Measurements from ENCODE around the gene CLEC3B.

DNA sequence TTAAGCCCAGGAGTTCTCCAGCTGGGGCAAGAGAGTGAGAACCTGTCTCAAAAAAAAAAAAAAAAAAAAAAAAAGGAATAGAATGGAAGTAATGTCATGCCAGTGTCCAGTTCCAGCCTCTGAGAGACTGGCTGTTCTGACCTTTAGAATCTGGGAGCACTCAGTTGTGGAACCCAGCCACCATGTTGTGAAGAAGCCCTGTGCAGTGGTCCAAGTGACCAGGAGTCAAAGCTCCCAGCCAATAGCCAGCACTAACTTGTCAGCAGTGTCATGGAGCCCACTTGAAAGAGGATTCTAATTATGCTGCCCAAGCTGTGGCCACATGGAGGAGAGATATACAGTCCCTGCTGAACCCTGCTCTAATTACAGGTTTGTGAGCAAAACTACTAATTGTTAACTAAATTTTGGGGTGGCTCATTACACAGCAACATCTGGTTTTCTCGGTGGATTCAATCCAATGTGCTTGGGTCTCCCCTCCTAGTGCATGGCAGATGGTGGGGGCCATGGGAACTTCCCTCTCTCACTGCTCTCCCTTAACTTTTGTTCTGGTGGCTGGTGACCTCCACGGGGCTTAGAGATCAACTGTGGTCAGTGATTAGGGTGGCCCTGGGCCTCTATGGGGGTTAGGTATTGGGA is 55.5 kb downstream of the CLEC3B start:
- TF ChIP-seq, protein P1, sequence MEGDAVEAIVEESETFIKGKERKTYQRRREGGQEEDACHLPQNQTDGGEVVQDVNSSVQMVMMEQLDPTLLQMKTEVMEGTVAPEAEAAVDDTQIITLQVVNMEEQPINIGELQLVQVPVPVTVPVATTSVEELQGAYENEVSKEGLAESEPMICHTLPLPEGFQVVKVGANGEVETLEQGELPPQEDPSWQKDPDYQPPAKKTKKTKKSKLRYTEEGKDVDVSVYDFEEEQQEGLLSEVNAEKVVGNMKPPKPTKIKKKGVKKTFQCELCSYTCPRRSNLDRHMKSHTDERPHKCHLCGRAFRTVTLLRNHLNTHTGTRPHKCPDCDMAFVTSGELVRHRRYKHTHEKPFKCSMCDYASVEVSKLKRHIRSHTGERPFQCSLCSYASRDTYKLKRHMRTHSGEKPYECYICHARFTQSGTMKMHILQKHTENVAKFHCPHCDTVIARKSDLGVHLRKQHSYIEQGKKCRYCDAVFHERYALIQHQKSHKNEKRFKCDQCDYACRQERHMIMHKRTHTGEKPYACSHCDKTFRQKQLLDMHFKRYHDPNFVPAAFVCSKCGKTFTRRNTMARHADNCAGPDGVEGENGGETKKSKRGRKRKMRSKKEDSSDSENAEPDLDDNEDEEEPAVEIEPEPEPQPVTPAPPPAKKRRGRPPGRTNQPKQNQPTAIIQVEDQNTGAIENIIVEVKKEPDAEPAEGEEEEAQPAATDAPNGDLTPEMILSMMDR (tag by site-specific recombination; IDR thresholded peaks at IDR 0.05) = no peak
- TF ChIP-seq, protein P2, sequence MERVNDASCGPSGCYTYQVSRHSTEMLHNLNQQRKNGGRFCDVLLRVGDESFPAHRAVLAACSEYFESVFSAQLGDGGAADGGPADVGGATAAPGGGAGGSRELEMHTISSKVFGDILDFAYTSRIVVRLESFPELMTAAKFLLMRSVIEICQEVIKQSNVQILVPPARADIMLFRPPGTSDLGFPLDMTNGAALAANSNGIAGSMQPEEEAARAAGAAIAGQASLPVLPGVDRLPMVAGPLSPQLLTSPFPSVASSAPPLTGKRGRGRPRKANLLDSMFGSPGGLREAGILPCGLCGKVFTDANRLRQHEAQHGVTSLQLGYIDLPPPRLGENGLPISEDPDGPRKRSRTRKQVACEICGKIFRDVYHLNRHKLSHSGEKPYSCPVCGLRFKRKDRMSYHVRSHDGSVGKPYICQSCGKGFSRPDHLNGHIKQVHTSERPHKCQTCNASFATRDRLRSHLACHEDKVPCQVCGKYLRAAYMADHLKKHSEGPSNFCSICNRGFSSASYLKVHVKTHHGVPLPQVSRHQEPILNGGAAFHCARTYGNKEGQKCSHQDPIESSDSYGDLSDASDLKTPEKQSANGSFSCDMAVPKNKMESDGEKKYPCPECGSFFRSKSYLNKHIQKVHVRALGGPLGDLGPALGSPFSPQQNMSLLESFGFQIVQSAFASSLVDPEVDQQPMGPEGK (tag by site-specific recombination; IDR thresholded peaks at IDR 0.05) = no peak
- TF ChIP-seq, protein P3, sequence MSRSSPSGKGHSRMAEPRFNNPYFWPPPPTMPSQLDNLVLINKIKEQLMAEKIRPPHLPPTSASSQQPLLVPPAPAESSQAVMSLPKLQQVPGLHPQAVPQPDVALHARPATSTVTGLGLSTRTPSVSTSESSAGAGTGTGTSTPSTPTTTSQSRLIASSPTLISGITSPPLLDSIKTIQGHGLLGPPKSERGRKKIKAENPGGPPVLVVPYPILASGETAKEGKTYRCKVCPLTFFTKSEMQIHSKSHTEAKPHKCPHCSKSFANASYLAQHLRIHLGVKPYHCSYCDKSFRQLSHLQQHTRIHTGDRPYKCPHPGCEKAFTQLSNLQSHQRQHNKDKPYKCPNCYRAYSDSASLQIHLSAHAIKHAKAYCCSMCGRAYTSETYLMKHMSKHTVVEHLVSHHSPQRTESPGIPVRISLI (tag by site-specific recombination; IDR thresholded peaks at IDR 0.05) = no peak
- TF ChIP-seq ATF2 (tag by site-specific recombination; IDR thresholded peaks at IDR 0.05; ENCODE audit: low read depth) = no peak
- no peak for TF ChIP-seq ZNF132 (tag by site-specific recombination; IDR thresholded peaks at IDR 0.05; ENCODE audit: borderline replicate concordance)
- no peak for TF ChIP-seq ZNF10 (tag by site-specific recombination; IDR thresholded peaks at IDR 0.05)
- TF ChIP-seq RBAK (tag by site-specific recombination; IDR thresholded peaks at IDR 0.05) = no peak
- TF ChIP-seq, protein P4, sequence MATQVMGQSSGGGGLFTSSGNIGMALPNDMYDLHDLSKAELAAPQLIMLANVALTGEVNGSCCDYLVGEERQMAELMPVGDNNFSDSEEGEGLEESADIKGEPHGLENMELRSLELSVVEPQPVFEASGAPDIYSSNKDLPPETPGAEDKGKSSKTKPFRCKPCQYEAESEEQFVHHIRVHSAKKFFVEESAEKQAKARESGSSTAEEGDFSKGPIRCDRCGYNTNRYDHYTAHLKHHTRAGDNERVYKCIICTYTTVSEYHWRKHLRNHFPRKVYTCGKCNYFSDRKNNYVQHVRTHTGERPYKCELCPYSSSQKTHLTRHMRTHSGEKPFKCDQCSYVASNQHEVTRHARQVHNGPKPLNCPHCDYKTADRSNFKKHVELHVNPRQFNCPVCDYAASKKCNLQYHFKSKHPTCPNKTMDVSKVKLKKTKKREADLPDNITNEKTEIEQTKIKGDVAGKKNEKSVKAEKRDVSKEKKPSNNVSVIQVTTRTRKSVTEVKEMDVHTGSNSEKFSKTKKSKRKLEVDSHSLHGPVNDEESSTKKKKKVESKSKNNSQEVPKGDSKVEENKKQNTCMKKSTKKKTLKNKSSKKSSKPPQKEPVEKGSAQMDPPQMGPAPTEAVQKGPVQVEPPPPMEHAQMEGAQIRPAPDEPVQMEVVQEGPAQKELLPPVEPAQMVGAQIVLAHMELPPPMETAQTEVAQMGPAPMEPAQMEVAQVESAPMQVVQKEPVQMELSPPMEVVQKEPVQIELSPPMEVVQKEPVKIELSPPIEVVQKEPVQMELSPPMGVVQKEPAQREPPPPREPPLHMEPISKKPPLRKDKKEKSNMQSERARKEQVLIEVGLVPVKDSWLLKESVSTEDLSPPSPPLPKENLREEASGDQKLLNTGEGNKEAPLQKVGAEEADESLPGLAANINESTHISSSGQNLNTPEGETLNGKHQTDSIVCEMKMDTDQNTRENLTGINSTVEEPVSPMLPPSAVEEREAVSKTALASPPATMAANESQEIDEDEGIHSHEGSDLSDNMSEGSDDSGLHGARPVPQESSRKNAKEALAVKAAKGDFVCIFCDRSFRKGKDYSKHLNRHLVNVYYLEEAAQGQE (tag by site-specific recombination; IDR thresholded peaks at IDR 0.05) = no peak
- TF ChIP-seq ZNF274 (IDR thresholded peaks at IDR 0.05; ENCODE audit: low read length) = no peak
- no peak for TF ChIP-seq ZNF274 (tag by site-specific recombination; IDR thresholded peaks at IDR 0.05; ENCODE audit: borderline replicate concordance)
- TF ChIP-seq ZIC2 (tag by site-specific recombination; IDR thresholded peaks at IDR 0.05) = no peak
- no peak for TF ChIP-seq ZNF266 (tag by site-specific recombination; IDR thresholded peaks at IDR 0.05; ENCODE audit: low read depth)
- no peak for TF ChIP-seq ZNF398 (tag by site-specific recombination; IDR thresholded peaks at IDR 0.05)
